ENCODE results near the gene VRK1. TPM values are rescaled to one million over a fixed set of nuclear protein-coding genes. Genes with fewer than 3 reads are reported as not detected.
A peak's percentile ranks its signal among the peaks of the same experiment; 100 is the strongest.

VRK1 gene
- total and polyA plus RNA-seq, 7 experiments from 2014 or later = 28.5 to 52.2 (median 40.7) TPM

DNA sequence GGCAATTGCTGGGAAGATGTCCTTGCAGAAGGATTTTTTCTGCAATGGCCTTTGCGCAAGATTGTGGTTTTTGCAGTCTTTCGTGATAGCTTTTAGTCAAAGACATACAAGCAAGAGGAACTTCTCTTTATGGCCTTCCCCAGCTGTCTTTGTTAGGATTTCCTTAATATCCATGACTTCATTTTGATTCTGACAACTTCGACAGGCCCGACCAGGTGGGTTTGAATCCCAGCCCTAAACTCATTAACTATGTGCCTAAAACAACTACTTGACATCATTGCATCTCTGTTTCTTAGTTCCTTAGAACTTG is 13.3 kb upstream of the VRK1 start:
- Mint-ChIP-seq H3K4me3 (no peak overlapping the region), H3K9me3 (no peaks in the 10 kb centered on the region), H3K27me3 (peaks cover 0 to 49% (median 13%) of the 10 kb centered on the region in 5 donors), H3K36me3 (no peaks in the 10 kb centered on the region), H3K4me1 (peaks cover 0 to 1% (median 0%) of the 10 kb centered on the region in 7 donors), H3K27ac (no peak overlapping the region)
- DNase-seq (no peak), ATAC-seq (no peak)
- Histone ChIP-seq H3K9me3 (ENCODE audit: control insufficient read depth in 2 of 3, low read length in 3 of 3) (no peaks in the 10 kb centered on the region), H3K4me3 (ENCODE audit: low read length) (no peak overlapping the region), H3K27ac (ENCODE audit: low read depth, low read length) (no peak overlapping the region), H3K4me1 (ENCODE audit: control insufficient read depth in 2 of 2, insufficient read depth in 2 of 2, low read length in 2 of 2) (no peaks in the 10 kb centered on the region), H3K36me3 (ENCODE audit: control insufficient read depth in 2 of 3, insufficient read depth in 3 of 3, low read length in 3 of 3) (no peaks in the 10 kb centered on the region), H3K27me3 (ENCODE audit: control insufficient read depth in 2 of 2, insufficient read depth in 2 of 2, low read length in 2 of 2) (no peaks in the 10 kb centered on the region)
- ChIA-PET POLR2A (no interaction called here), CTCF (no interaction called here)
- intact Hi-C loops (cut with micrococcal nuclease) = no loop called here

DNA sequence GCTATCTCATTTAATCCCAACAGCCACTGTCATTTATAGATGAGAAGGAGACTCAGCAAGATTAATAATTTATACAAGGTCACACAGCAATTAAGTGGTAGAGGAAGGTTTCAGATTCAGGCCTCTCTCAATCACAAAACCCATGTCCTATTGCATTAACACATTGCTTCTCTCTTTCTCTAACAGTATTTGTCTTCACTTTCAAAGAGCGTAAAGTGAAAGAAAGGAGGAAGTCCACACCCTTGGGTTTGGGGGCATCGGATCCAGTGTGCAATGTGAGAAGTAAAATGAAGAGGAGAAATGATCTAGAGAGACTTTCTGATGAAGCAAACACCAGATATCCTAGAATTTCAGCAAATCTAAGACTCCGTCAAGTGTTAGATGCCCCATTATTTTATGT is 7.0 kb upstream of the VRK1 start:
- Histone ChIP-seq H3K27ac (ENCODE audit: low read depth, low read length) (no peak overlapping the region), H3K27me3 (ENCODE audit: control insufficient read depth in 2 of 2, insufficient read depth in 2 of 2, low read length in 2 of 2) (no peaks in the 10 kb centered on the region), H3K9me3 (ENCODE audit: control insufficient read depth in 2 of 3, low read length in 3 of 3) (no peaks in the 10 kb centered on the region), H3K4me1 (ENCODE audit: control insufficient read depth in 2 of 2, insufficient read depth in 2 of 2, low read length in 2 of 2) (no peaks in the 10 kb centered on the region), H3K36me3 (ENCODE audit: control insufficient read depth in 2 of 3, insufficient read depth in 3 of 3, low read length in 3 of 3) (no peaks in the 10 kb centered on the region), H3K4me3 (ENCODE audit: low read length) (no peak overlapping the region)
- ATAC-seq = no peak
- H3K27ac Mint-ChIP-seq = no peak overlapping the region
- no peak overlapping the region for H3K4me3 Mint-ChIP-seq
- ChIA-PET CTCF (no interaction called here), POLR2A (no interaction called here)
- H3K4me1 Mint-ChIP-seq = peaks cover 0 to 3% (median 0%) of the 10 kb centered on the region in 7 donors
- H3K36me3 Mint-ChIP-seq = no peaks in the 10 kb centered on the region
- no peak for DNase-seq
- peaks cover 0 to 2% (median 0%) of the 10 kb centered on the region in 11 donors for H3K9me3 Mint-ChIP-seq
- H3K27me3 Mint-ChIP-seq = peaks cover 0 to 36% (median 6%) of the 10 kb centered on the region in 5 donors
- intact Hi-C loops (cut with micrococcal nuclease) = loop anchor here in 1 of 2 donors (10.0 kb wide), 1 partner anchor 425 kb away; the partner anchor contains the start of genes ATG2B and GSKIP

DNA sequence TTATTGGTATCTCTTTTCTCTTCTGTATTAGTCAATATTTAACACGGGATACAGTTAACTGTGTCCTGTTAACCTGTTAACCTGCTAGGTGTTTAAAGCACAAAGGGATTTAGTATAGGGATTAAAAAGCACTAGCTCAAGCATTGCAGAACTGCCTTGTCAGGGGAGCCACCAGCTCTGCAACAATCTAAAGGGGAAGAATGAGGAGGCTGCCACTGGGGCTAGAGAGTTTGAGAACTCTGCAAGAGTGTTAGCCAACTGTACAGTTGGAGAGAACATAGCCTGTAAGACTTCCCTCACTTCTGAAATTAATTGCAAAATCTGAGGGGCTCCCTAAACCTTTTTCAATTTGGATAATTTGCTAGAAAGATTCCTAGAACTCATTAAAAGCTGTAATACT is 6.5 kb upstream of the VRK1 start:
- intact Hi-C loops (cut with micrococcal nuclease) = loop anchor here in 1 of 2 donors (10.0 kb wide), 1 partner anchor 426 kb away; the partner anchor contains the start of genes ATG2B and GSKIP
- Histone ChIP-seq H3K4me1 (ENCODE audit: control insufficient read depth in 2 of 2, insufficient read depth in 2 of 2, low read length in 2 of 2) (no peaks in the 10 kb centered on the region), H3K27ac (ENCODE audit: low read depth, low read length) (no peak overlapping the region), H3K36me3 (ENCODE audit: control insufficient read depth in 2 of 3, insufficient read depth in 3 of 3, low read length in 3 of 3) (no peaks in the 10 kb centered on the region), H3K4me3 (ENCODE audit: low read length) (no peak overlapping the region), H3K9me3 (ENCODE audit: control insufficient read depth in 2 of 3, low read length in 3 of 3) (no peaks in the 10 kb centered on the region), H3K27me3 (ENCODE audit: control insufficient read depth in 2 of 2, insufficient read depth in 2 of 2, low read length in 2 of 2) (no peaks in the 10 kb centered on the region)
- Mint-ChIP-seq H3K27me3 (peaks cover 0 to 38% (median 4%) of the 10 kb centered on the region in 5 donors), H3K4me1 (peaks cover 0 to 4% (median 0%) of the 10 kb centered on the region in 7 donors), H3K4me3 (no peak overlapping the region), H3K36me3 (no peaks in the 10 kb centered on the region), H3K9me3 (peaks cover 0 to 2% (median 0%) of the 10 kb centered on the region in 11 donors), H3K27ac (no peak overlapping the region)
- CTCF ChIA-PET = no interaction called here
- DNase-seq (no peak), ATAC-seq (peak; percentile 37)
- POLR2A ChIA-PET = no interaction called here

- no peak for ATAC-seq
- ChIA-PET POLR2A (no interaction called here), CTCF (no interaction called here)
- Histone ChIP-seq H3K9me3 (ENCODE audit: control insufficient read depth in 2 of 3, low read length in 3 of 3) (no peaks in the 10 kb centered on the region), H3K27me3 (ENCODE audit: control insufficient read depth in 2 of 2, insufficient read depth in 2 of 2, low read length in 2 of 2) (no peaks in the 10 kb centered on the region), H3K4me1 (ENCODE audit: control insufficient read depth in 2 of 2, insufficient read depth in 2 of 2, low read length in 2 of 2) (no peaks in the 10 kb centered on the region), H3K27ac (ENCODE audit: low read depth, low read length) (no peak overlapping the region), H3K4me3 (ENCODE audit: low read length) (no peak overlapping the region), H3K36me3 (ENCODE audit: control insufficient read depth in 2 of 3, insufficient read depth in 3 of 3, low read length in 3 of 3) (no peaks in the 10 kb centered on the region)
- intact Hi-C loops (cut with micrococcal nuclease) = loop anchor here in 1 of 2 donors (10.0 kb wide), 1 partner anchor 427 kb away; the partner anchor contains the start of genes ATG2B and GSKIP
- H3K36me3 Mint-ChIP-seq = no peaks in the 10 kb centered on the region
- H3K27ac Mint-ChIP-seq = no peak overlapping the region
- peaks cover 0 to 8% (median 3%) of the 10 kb centered on the region in 7 donors for H3K4me1 Mint-ChIP-seq
- no peak for DNase-seq
- peaks cover 0 to 28% (median 4%) of the 10 kb centered on the region in 5 donors for H3K27me3 Mint-ChIP-seq
- peaks cover 0 to 2% (median 0%) of the 10 kb centered on the region in 11 donors for H3K9me3 Mint-ChIP-seq
- H3K4me3 Mint-ChIP-seq = no peak overlapping the region
These were observed 5.2 kb upstream of the VRK1 start for GRCh38 chr14:96792003-96792402.

DNA sequence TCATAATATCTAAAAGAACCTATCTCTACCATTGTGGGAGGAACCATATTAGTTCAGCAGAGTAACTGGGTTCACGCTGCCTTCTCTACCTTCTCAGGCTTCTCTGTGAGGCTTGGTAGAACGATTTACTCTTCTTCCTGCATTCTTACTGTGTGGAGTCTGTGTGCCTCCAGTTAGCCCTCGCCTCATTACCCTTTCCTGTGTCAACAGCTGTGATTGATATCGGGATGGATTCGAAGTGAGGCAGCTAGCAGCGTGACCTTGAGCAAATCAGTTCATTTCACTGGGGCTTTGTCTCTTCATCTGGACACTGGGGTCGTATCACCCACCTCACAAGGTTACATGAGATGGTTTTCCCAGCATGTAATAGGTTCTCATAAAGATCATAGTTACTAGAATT is 4.6 kb upstream of the VRK1 start:
- H3K4me3 Mint-ChIP-seq = no peak overlapping the region
- Histone ChIP-seq H3K4me3 (ENCODE audit: low read length) (no peak overlapping the region), H3K27me3 (ENCODE audit: control insufficient read depth in 2 of 2, insufficient read depth in 2 of 2, low read length in 2 of 2) (no peaks in the 10 kb centered on the region), H3K36me3 (ENCODE audit: control insufficient read depth in 2 of 3, insufficient read depth in 3 of 3, low read length in 3 of 3) (no peaks in the 10 kb centered on the region), H3K27ac (ENCODE audit: low read depth, low read length) (no peak overlapping the region), H3K9me3 (ENCODE audit: control insufficient read depth in 2 of 3, low read length in 3 of 3) (no peaks in the 10 kb centered on the region), H3K4me1 (ENCODE audit: control insufficient read depth in 2 of 2, insufficient read depth in 2 of 2, low read length in 2 of 2) (no peaks in the 10 kb centered on the region)
- ChIA-PET CTCF (no interaction called here), POLR2A (no interaction called here)
- no peaks in the 10 kb centered on the region for H3K36me3 Mint-ChIP-seq
- peaks cover 0 to 9% (median 5%) of the 10 kb centered on the region in 7 donors for H3K4me1 Mint-ChIP-seq
- intact Hi-C loops (cut with micrococcal nuclease) = loop anchor here in 1 of 2 donors (10.0 kb wide), 1 partner anchor 428 kb away; the partner anchor contains the start of genes ATG2B and GSKIP
- H3K27ac Mint-ChIP-seq = no peak overlapping the region
- no peak for ATAC-seq
- no peak for DNase-seq
- H3K9me3 Mint-ChIP-seq = peaks cover 0 to 2% (median 0%) of the 10 kb centered on the region in 11 donors
- H3K27me3 Mint-ChIP-seq = peaks cover 0 to 28% (median 4%) of the 10 kb centered on the region in 5 donors

GRCh38 chr14:96793547-96793946 is 3.6 kb upstream of the VRK1 start:
- Mint-ChIP-seq H3K4me3 (no peak overlapping the region), H3K36me3 (no peaks in the 10 kb centered on the region), H3K27ac (no peak overlapping the region), H3K27me3 (peaks cover 0 to 21% (median 4%) of the 10 kb centered on the region in 5 donors), H3K9me3 (peaks cover 0 to 2% (median 0%) of the 10 kb centered on the region in 11 donors), H3K4me1 (peaks cover 8 to 16% (median 14%) of the 10 kb centered on the region in 7 donors)
- ChIA-PET POLR2A (no interaction called here), CTCF (no interaction called here)
- Histone ChIP-seq H3K4me1 (ENCODE audit: control insufficient read depth in 2 of 2, insufficient read depth in 2 of 2, low read length in 2 of 2) (peaks cover 8 to 9% of the 10 kb centered on the region in 2 donors), H3K27me3 (ENCODE audit: control insufficient read depth in 2 of 2, insufficient read depth in 2 of 2, low read length in 2 of 2) (no peaks in the 10 kb centered on the region), H3K4me3 (ENCODE audit: low read length) (no peak overlapping the region), H3K27ac (ENCODE audit: low read depth, low read length) (no peak overlapping the region), H3K36me3 (ENCODE audit: control insufficient read depth in 2 of 3, insufficient read depth in 3 of 3, low read length in 3 of 3) (no peaks in the 10 kb centered on the region), H3K9me3 (ENCODE audit: control insufficient read depth in 2 of 3, low read length in 3 of 3) (no peaks in the 10 kb centered on the region)
- intact Hi-C loops (cut with micrococcal nuclease) = loop anchor here in 1 of 2 donors (10.0 kb wide), 1 partner anchor 429 kb away; the partner anchor contains the start of genes ATG2B and GSKIP
- ATAC-seq (no peak), DNase-seq (no peak)

Measured in naive thymus-derived CD4-positive, alpha-beta T cell (primary cell).